Inferior parietal cortex (tissue), 1 donor: ENCODE results near the gene ACYP2.
A peak's percentile ranks its signal among the peaks of the same experiment; 100 is the strongest.

Experiments used
- DNase-seq: peaks from one replicate; pipeline ENCODE4 v3.0.0-alpha.2; 2016; ENCODE audit errors: extremely low spot score

Gene ACYP2

DNA sequence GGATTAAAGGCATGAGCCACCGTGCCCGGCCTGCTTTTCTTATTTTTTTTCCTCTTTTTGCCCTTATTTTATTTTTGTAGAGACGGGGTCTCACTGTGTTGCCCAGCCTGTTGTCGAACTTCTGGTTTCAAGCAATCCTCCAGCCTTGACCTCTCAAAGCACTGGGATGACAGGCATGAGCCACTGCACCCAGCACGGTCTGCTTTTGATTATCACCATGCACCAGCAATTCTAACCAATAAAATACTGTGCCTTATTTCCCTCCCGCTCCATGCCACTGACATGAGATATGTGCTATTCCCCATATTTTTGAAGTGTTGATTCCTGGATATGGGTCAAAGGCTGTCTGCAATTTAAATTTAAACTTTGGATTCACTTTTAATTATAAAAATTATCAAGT, 42.9 kb downstream of the ACYP2 start:
- DNase-seq = no peak

DNA sequence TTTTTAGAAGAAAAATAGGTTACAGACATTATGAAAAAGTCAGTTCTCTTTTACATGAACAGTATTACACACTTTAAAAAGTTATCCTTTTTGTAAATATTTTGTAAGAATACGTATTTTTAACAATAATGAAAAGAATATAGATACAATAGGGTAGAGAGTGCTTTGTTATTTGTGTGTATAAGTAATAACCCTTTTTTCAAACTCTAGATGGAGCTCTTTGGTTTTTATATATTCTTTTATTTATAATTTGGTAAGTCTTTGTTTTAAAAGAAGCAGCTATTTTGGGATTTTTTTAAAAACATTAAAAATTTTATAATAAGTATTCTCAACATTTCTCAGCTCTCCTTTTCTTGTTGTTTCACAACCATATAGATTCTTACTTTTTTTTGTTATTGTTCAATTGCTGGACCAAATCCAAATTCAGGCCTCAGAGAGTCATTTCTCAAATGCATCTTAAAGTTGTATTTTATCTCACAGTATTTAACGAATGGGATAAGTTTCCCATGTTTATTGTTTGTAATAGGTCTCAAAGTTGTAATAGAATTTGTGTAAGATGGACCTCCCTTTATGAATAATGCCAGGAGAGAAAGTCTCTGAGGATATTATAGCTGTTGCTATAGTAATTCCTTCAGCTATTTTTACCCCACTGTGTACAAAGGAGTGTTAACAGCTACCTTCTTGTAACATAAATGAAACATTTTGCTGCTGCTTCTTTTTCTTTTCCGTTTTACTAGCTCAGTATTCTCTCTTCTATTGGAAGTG, 46.4 kb downstream of the ACYP2 start:
- peak; percentile 15 for DNase-seq

DNA sequence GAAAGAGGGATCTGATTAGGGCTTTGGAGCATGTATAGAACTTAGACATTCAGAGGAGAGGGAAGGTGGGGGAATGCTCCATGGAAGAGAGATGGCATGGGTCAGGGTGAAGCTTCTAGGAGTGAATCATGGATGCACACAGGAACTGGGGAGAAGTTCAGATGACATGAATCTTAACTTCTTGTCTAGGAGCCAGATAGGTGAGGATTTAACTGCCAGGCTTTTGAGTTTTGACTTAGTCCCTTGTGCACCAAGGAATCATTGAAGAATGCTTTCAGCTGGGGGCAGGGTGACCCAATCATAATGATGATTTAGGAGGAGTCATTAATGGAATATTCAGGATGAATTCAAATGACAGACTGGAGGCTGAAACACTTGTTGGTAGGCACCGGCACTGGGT, 48.7 kb downstream of the ACYP2 start:
- no peak for DNase-seq

DNA sequence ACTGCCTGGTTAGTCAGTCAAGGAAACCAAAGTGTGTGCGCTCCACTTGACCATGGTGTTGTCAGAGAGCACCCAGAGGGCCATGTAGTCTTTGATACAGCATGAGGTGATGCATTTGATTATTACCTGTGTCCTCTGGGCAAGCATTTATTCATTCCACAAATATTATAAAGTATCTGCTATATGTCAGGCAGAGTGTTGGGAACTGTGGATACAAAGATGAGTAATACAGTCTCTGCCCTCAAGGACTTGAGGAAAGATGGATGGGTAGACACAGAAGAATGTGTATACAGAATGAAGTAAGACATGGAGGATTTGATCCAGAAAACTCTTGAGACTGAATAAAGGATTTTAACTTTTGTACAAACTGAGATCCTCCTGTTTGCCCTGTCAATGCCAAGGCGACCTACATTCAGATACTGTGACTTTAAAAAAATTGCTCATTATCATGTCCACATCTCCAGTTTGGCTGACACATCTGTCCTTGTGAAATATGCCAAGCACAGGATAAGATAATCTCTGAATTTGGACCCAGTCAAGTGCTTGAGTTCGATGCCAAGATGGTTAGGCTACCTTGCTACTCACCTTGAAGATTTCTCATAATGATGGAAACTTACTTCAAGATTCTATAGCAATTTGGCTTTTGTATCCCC, 50.8 kb downstream of the ACYP2 start:
- no peak for DNase-seq

DNA sequence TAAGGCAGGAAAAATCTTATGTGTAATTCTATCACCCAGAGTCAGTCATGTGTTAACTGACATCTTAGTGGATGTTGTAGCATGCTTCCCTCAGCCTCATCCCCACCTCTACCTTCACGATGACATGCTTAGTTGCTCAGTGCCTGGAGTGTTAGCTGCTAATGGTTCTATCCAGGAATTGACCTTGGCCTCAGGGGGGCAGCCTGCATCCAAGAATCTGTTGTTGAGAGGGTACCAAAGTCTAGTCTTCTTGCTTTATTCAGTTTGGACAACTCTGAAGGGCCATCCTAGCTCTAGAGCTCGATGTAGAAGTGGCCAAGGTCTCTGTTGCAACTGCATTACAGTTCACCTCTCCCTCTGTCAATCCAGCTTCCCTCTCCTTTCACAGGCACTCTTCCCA, 61.2 kb downstream of the ACYP2 start:
- peak; percentile 47 for DNase-seq

DNA sequence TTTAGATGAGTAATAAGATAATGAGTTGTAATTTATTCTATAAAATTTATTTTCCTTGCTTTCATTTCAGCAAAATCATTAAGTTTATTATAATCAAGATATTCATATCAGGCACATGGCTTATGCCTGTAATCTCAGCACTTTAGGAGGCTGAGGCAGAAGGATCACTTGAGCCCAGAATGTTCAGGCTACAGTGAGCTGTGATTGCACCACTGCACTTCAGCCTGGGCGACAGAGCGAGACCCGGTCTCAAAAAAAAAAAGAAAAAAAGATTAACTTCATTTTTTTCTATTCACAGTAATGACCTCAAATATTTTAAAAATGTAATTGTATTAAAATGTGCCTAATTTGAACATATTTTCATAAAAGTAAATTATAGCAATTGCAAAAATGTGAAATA, 67.9 kb downstream of the ACYP2 start:
- no peak for DNase-seq

DNA sequence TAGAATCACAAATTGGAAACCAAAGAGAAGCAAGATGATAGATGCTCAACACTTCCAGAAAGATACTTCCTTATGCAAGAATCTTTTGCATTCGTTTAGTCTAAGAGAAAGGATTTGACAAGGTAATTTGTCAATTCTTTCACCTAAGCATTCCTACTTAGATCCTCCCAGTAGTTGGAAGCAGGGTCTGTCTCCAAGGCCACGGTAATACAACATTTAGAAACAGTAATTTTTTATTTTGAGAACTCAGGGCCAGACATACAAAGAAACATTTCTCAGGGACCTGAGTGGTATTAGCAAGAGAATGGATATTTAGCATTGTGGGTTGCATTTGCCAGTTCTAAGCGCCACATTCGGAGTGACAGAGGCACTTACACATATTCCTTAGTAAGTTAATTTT, 68.6 kb downstream of the ACYP2 start:
- DNase-seq = no peak

DNA sequence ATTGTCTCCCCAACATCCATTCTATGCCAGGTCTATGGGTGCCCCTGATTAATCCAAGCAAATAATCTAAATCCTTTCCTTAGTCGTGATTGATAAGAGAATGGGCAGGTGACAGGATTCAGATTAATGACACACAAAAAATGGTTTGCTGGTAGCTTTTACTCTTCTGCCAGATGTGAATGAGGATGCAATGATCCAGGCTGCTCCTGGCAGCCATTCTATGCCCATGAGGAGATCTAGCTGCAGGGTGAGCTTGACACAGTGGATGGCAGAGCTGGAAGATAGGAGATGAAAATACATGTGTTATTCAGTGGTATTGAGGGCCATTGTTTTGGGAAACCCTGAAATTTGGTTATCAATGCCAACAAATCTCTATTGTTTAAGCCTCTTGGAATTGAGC, 69.7 kb downstream of the ACYP2 start:
- DNase-seq = no peak

DNA sequence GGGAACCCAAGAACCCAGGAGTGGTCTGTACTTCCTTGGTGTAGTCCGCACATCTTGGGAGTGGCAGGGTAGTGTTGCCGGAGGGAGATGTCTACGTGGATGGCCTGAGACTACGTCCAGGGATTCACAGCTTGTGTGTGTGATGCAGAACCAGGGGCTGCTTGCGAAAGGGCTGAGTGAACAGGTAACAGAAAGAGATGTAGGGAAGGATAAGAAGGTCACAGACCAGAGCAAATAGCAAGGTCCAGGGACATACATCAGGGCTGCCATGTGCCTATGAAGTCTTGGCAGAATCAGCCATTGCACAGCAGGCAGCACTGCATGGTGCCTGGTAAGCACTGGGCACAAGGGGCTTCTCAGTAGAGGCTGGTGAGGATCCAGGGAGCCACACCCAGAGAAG, 71.9 kb downstream of the ACYP2 start:
- no peak for DNase-seq

DNA sequence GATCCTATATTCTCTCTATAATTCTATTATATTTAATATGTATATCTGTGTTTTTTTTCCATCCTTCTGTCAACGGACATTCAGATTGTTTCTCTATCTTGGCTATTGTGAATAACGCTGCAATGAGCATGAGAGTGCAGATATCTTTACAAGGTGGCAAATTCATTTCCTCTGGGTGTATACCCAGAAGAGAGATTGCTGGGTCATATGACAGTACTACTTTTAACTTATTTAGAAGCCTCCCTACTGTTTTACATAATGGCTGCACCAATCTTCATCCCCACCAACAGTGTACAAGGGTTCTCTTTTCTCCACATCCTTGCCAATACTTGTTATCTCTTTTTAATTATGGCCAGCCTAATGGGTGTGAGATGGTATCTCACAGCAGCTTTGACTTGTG, 74.1 kb downstream of the ACYP2 start:
- DNase-seq = no peak

DNA sequence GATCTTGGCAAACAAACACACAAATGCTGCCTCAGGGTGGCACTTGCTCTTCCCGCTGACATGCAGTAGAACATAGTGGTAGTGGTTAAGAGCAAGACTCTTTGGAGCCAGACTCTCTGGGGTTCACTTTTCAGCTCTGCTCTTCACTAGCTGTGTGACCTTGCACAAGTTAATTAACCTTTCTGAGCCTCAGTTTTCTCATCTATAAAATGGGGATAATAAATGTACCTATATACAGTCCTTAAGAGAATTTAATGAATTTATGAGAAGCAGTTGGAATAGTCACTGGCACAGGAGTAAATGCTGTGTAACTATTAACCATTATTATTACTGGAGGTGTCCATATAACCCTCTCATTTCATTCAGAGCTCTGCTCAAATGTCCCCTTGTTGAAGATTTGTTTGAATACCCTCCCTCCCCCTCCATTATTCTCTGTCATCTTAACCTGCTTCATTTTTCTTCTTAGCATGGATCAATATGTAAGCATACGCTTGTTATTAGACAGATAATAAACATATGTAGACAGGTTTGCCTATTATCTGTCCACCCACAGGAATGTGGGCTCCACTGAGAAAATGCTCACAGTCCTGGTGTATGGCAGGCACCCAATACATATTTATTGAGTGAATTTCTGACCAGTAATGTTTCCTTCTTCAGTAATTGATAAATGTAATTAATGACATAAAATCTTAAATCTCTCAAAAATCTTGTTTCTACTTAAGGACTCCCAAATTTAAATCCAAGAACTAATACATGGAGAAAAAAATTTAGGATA, 76.1 kb downstream of the ACYP2 start:
- no peak for DNase-seq

DNA sequence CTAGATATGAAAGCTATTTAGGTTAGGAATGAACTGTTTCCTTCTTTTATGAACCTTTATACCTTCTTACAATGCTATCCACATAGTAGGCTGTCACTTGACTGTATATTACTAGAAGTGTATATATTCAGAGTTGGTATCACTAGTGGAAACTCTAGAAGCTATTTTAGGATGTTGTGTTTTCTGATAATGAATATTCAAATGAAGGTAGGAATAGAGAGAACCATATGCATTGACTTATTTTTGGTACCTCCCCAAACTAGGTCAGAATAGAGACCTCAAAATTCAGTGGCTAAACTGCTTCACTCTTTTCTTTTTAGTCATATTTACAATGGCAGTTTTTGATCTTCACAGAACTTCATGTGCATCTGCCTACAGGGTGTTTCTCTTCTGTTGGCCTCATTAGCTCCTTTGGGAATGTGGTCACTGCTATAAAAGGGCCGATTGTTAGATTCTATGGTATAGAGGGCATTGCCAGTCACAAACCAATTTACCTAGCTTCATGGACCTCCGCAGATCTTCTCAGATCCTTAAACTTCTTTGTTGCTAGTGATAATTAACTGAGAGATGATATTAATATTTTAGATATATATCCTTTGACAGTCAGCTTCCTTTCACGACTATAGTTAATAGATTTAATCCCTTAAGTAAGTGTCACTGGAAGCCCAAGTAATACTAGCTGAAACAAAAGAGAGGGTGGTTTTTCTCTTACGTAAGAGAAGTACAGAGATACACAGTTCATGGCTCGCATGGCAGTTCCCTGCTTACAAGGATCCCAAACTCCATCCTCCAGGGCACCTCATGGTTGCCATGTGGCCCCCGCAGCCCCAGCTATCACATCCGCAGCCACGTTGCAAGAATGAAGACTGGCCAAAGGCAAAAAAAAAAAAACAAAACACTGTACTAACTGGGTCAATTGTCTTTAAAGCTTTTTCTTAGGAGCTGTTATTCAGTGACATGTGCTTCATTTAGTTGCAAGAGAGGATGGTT, 79.6 kb downstream of the ACYP2 start:
- DNase-seq = no peak

DNA sequence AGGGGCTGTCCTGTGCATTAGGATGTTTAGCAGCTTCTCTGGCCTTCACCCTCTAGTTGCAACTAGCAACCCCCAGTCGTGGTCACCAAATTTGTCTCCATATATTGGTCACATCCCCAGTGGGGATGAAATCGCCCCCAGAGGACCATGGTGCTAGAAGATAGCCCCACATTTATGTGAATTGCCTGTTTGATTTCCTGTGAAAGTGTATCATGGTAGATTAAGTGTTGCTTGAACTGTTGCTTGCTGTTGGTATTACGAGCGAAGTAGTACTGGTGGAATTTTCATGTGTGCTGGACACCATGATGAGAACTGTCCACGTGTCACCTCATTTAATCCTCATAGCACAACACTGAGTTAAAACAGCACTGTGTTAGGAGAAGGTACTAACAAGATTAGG, 81.2 kb downstream of the ACYP2 start:
- DNase-seq = no peak

DNA sequence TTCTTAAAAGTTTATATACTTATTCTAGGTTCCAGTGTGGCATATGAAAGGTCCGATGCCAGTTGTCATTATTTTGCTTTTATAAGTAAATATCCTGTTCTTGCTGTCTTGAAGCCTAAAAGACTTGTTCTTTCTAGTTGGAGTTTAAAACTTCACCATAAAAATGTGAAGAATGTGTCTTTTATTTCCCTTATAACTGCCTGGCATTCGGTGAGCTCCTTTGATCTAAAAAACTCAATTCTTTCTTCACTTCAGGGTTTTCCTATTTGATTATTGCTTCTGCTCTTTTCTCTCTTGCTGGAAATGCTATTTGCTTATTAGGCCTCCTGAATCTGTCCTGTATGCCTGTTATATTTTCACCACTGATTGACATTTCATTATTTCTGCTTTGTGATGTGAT, 89.1 kb downstream of the ACYP2 start:
- DNase-seq = no peak

DNA sequence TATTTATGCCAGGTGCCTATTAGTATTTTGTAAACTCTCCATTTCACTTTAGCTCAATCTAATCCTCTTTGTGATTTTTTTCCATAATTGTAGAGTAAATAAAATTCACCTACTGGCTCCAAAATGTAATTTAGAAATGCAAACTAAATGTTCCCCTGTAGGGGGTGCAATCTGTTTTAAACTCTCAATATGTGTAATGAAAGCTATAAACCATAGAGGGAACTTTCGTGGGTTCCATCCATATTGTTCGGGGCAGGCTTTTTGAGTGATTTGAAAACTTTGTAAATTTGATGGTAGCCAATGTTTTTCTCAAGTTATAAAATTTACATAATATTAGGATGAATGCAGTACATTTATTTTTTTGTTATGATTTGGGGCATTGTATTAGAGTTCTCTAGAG, 91.2 kb downstream of the ACYP2 start:
- DNase-seq = peak; percentile 82

DNA sequence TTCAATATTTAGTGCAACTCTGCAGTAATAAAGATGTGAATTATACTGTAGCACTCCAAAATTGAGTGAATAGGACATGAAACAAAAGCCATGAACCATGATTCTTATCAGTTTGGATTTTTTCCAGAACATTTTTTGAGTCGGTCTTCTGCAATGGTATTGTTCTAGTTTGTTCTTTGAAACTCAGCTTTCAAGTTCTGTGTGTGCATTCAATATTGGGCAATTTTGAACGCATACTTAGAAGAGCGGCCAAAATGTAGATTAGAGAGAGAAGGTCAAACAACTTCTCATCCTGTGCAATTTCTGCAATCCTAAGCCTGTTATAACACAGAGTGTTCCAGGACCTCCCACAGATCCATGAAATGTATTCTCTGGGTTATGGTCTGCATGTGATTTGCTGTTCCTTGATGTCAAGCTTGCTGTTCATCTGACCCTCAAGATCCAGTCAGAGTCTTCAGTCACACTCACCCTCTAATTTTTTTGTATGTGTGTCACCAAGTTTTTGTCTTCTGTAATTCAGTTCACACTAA, 92.3 kb downstream of the ACYP2 start:
- no peak for DNase-seq

DNA sequence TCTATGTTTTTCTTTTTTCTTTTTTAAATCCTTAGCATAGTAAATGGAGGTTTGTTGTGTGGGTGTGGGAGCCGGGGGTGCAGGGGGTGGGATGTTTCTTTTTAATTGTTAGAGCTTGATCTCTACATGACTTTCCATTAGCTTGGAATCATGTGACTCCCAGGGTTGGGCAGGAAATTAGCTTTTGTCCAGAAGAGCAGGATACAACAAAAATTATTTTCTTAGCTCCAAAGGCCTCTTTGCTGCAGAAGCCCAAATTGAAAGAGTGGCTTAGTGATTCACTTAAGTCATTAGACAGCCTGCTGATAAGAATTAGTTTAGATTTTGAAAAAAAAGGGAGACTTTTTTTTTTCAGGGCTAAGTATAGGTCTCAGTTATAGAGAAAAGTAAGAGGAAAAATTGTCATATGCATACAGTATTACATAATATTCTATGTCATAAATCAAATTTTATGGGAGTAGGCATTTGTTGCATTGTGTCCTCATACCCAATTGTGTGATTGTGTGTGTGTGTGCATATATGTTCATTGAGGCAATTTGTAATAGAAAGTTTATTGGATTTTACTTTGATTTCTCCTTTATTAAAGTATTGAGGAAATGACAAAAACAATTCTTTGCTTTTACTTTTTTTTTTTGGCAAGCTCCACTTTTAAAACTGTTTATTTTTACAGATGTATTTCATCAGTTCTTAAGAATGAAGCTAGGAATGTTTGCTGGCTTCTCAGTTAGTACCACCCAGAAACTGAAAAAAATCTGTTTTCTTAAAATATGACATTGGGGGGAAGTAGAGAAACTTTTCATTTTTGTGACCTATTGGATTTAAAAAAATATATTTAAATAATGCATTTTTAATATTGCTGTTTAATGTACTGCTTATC, 93.2 kb downstream of the ACYP2 start:
- no peak for DNase-seq

DNA sequence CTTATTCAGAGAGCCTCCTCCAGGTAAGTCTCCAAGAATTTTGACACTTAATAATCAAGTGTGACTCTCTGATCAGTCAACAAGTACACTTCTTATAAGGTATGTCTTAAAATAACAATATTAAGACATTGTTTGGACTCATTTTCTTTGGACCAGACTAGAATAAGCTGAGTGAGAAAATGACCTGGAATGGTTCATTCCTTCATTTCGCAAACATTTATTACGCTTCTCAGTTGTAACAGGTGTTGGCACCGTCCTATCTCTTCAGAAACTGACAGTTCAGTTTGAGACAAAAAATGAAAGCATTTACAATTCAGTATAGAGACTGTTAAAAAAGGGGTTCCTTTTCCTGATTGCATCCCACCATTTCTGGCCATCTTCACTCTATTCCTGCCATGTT, 94.0 kb downstream of the ACYP2 start:
- no peak for DNase-seq

DNA sequence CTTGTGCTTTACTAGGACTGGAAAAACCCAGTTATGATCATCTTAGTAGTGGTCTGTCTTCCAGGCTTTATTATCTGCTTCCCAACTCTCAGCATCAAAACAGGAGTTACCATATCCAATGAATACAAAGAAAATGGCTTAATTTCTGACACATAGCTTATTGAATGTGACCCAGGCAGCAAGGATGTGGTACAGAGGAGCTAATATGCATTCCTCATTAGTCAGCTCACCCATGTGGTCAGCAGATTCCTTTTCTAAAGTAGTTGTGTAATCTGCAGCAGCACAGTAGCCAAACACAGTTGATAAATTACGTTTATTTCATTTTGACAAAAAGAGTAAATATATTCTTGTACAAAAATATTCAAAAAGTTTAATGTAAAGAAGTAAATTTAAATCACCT, 97.0 kb downstream of the ACYP2 start:
- DNase-seq = no peak

DNA sequence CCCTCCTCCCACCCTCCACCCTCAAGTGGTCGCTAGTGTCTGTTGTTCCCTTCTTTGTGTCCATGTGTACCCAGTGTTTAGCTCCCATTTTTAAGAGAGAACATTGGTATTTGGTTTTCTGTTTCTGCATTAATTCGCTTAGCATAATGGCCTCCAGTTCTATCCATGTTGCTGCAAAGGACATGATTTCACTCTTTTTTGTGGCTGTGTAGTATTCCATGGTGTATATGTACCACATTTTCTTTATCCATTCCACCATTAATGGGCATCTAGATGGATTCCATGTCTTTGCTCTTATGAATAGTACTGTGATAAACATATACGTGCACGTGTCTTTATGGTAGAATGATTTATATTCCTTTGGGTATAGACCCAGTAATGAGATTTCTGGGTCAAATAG, 97.7 kb downstream of the ACYP2 start:
- DNase-seq = no peak
